NB4 (cell line): ENCODE measurements around the gene SLC4A2.

Experiments used
- CTCF ChIP-seq: IDR thresholded peaks from one replicate; pipeline ENCODE4 v1.5.1; 2012; ENCODE audit warnings: low read depth, low read length
- MYC ChIP-seq: IDR thresholded peaks from 2 replicates; pipeline ENCODE4 v1.6.1; 2011; ENCODE audit warnings: low read depth, low read length
- POLR2A ChIP-seq: IDR thresholded peaks from 2 replicates; pipeline ENCODE4 v1.6.1; 2011; ENCODE audit warnings: mild to moderate bottlenecking; ENCODE audit not compliant: insufficient read length; ENCODE audit errors: extremely low read depth

- TF ChIP-seq CTCF (no peak), POLR2A (no peak), MYC (peak; percentile 90)
Measured at GRCh38 chr7:151051108-151051507, 8.3 kb upstream of the SLC4A2 start.
